HepG2 (cell line): ENCODE measurements around the gene TTBK1. TPM values are rescaled to one million over a fixed set of nuclear protein-coding genes. Genes with fewer than 3 reads are reported as not detected.

Experiments
- KDM1A ChIP-seq: IDR thresholded peaks from 2 replicates; pipeline ENCODE4 v1.6.1; 2016; ENCODE audit warnings: missing compliant biosample characterization
- NFE2L1 ChIP-seq: sonication (generic); formaldehyde crosslinking; IDR thresholded peaks from 2 replicates; pipeline ENCODE4 v1.4.0; 2020; ENCODE audit warnings: missing genetic modification reagents, mild to moderate bottlenecking, borderline replicate concordance
- NKX3-1 ChIP-seq: sonication (generic); formaldehyde crosslinking; IDR thresholded peaks from 2 replicates; pipeline ENCODE4 v1.5.0; 2020; ENCODE audit warnings: missing genetic modification reagents
- PCBP1 ChIP-seq: fragments of 200-400 bp; formaldehyde crosslinking; IDR thresholded peaks from 2 replicates; pipeline ENCODE4 v1.6.1; 2017; ENCODE audit warnings: mild to moderate bottlenecking, low read depth, low read length, borderline replicate concordance
- POGZ ChIP-seq: sonication (generic); formaldehyde crosslinking; IDR thresholded peaks from 2 replicates; pipeline ENCODE4 v1.4.0; 2020; ENCODE audit warnings: mild to moderate bottlenecking, missing genetic modification reagents
- RFX1 ChIP-seq: fragments of 450-650 bp; IDR thresholded peaks from 2 replicates; pipeline ENCODE4 v1.6.1; 2017
- RFX5 ChIP-seq: IDR thresholded peaks from 2 replicates; pipeline ENCODE4 v1.6.1; 2011; ENCODE audit warnings: low read depth, low read length, improper control_type of control experiment
- SAP130 ChIP-seq: IDR thresholded peaks from 2 replicates; pipeline ENCODE4 v1.6.1; 2016; ENCODE audit warnings: low read depth
- SCMH1 ChIP-seq: sonication (generic); formaldehyde crosslinking; IDR thresholded peaks from 2 replicates; pipeline ENCODE4 v1.9.0; 2021; ENCODE audit warnings: missing genetic modification reagents, mild to moderate bottlenecking, borderline replicate concordance
- TBP ChIP-seq: sonication (generic); formaldehyde crosslinking; IDR thresholded peaks from 2 replicates; pipeline ENCODE4 v1.5.0; 2020; ENCODE audit warnings: missing genetic modification reagents
- ZNF24 ChIP-seq: fragments of 450-650 bp; IDR thresholded peaks from 2 replicates; pipeline ENCODE4 v1.6.1; 2017; ENCODE audit warnings: antibody characterized with exemption, mild to moderate bottlenecking
- ZNF558 ChIP-seq: sonication (generic); formaldehyde crosslinking; IDR thresholded peaks from 2 replicates; pipeline ENCODE4 v1.9.0; 2022; ENCODE audit warnings: mild to moderate bottlenecking, missing genetic modification reagents, borderline replicate concordance
- ZNF562 ChIP-seq: sonication (generic); formaldehyde crosslinking; IDR thresholded peaks from 2 replicates; pipeline ENCODE4 v1.8.0; 2022; ENCODE audit warnings: missing genetic modification reagents, borderline replicate concordance
- ZNF605 ChIP-seq: sonication (generic); formaldehyde crosslinking; IDR thresholded peaks from 2 replicates; pipeline ENCODE4 v1.8.0; 2022; ENCODE audit warnings: mild to moderate bottlenecking, missing genetic modification reagents
- ZNF616 ChIP-seq: sonication (generic); formaldehyde crosslinking; IDR thresholded peaks from 2 replicates; pipeline ENCODE4 v1.5.0; 2020; ENCODE audit warnings: low read depth, mild to moderate bottlenecking, missing genetic modification reagents
- polyA plus RNA-seq, 8 experiments: library from polyadenylated mRNA; depleted of rRNA in 3 of 8; stranded (reverse) in 7 of 8; unstranded in 1 of 8; fragments of >200 nt; fragmentation: Illumina TruSeq in 4 of 8; extraction: Trizol in 4 of 8; gene quantifications; 2 replicates each; pipeline versions ENCODE4 v1.2.1 to v1.2.3, GENCODE V29; 2011 to 2016; ENCODE audit warnings: low read depth in 4 of 8, missing spikeins in 1 of 8, mixed read lengths in 1 of 8; ENCODE audit not compliant: insufficient read depth in 1 of 8
- total RNA-seq, 5 experiments: library from RNA; depleted of rRNA; stranded (reverse); fragments of >200 nt; fragmentation: Illumina TruSeq; extraction: Trizol; gene quantifications; 2 replicates each; pipeline ENCODE4 v1.2.3, GENCODE V29; 2016; ENCODE audit warnings: low read depth in 1 of 5
- TF ChIP-seq, protein P1 (sequence below): sonication (generic); formaldehyde crosslinking; IDR thresholded peaks from 2 replicates; pipeline ENCODE4 v1.4.0; 2020; ENCODE audit warnings: mild to moderate bottlenecking, missing genetic modification reagents
- TF ChIP-seq, protein P2 (sequence below): IDR thresholded peaks from 2 replicates; pipeline ENCODE4 v1.6.1; 2016; ENCODE audit warnings: missing compliant biosample characterization, missing genetic modification reagents, borderline replicate concordance
- TF ChIP-seq, protein P3 (sequence below): sonication (generic); formaldehyde crosslinking; IDR thresholded peaks from 2 replicates; pipeline ENCODE4 v1.5.0; 2020; ENCODE audit warnings: mild to moderate bottlenecking, missing genetic modification reagents, borderline replicate concordance
- TF ChIP-seq, protein P4 (sequence below): sonication (generic); formaldehyde crosslinking; conservative IDR thresholded peaks from 2 replicates; pipeline ENCODE4 v1.8.0; 2022; ENCODE audit warnings: mild to moderate bottlenecking, moderate library complexity, missing genetic modification reagents

TTBK1 gene
- total and polyA plus RNA-seq, 2 of the 13 experiments (the other 11 are each of a cell fraction or from before 2014, with no cell fraction given): 0.24 to 0.33 TPM

DNA sequence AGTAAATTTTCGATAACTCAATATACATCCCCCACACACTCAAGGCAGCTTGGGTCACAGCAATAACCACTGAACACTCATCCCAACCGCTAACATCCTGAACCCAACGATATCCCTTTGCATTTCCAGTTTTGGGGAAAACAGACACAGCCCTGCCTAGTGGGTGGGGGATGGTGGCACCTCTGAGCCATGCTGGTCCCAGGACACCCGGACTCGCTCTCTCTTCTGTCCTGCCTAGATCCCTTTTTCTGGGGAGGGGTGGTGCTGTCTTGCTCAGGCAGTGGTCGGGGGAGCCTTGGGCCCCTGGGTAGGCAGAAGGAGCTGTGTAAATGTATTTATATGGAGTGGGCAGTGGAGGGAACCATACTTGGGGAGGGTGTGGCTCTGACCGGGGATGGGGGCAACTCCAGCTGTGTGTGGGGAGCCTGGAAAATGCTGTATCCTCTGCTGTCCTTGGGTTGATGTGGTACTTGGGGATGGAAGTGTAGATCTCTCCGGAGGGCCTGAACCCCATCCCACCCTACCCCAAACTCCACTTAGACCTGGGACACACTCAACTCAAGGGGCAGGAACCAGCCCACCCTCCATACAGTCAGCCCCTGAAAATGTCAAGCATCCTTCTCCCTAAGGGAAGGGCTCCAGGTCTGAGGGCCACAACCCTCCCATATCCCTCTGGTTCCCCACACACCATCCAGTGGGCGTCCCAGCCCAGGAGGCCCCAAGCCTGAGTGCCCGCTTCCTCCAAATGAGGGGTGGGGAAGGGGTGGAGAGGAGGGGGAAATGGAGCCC lies 31.0 kb downstream of the TTBK1 start (continued):
- no peak for TF ChIP-seq POGZ (CRISPR knock-in tag)
- TF ChIP-seq SAP130: no peak; the same call in 1 of the 2 replicates
- no peak for TF ChIP-seq ZNF558 (CRISPR knock-in tag)
- TF ChIP-seq TBP (CRISPR knock-in tag): no peak
- TF ChIP-seq ZNF605 (CRISPR knock-in tag): peak; percentile 18; the same call in 1 of the 2 replicates
- TF ChIP-seq ZNF616 (CRISPR knock-in tag): no peak
- no peak for TF ChIP-seq RFX5
- TF ChIP-seq SCMH1: no peak
- no peak for TF ChIP-seq ZNF24
- no peak for TF ChIP-seq KDM1A (CRISPR knock-in tag)
- TF ChIP-seq NKX3-1 (CRISPR knock-in tag): no peak
- no peak for TF ChIP-seq ZNF562 (CRISPR knock-in tag)
- 0 out of 2 replicates have a peak, but pooled peaks have one; percentile 18 for TF ChIP-seq PCBP1
- TF ChIP-seq, protein P1, sequence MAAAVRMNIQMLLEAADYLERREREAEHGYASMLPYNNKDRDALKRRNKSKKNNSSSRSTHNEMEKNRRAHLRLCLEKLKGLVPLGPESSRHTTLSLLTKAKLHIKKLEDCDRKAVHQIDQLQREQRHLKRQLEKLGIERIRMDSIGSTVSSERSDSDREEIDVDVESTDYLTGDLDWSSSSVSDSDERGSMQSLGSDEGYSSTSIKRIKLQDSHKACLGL: no peak
- no peak for TF ChIP-seq NFE2L1 (CRISPR knock-in tag)
- TF ChIP-seq, protein P2, sequence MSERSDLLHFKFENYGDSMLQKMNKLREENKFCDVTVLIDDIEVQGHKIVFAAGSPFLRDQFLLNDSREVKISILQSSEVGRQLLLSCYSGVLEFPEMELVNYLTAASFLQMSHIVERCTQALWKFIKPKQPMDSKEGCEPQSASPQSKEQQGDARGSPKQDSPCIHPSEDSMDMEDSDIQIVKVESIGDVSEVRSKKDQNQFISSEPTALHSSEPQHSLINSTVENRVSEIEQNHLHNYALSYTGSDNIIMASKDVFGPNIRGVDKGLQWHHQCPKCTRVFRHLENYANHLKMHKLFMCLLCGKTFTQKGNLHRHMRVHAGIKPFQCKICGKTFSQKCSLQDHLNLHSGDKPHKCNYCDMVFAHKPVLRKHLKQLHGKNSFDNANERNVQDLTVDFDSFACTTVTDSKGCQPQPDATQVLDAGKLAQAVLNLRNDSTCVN (CRISPR knock-in tag): no peak
- TF ChIP-seq, protein P3, sequence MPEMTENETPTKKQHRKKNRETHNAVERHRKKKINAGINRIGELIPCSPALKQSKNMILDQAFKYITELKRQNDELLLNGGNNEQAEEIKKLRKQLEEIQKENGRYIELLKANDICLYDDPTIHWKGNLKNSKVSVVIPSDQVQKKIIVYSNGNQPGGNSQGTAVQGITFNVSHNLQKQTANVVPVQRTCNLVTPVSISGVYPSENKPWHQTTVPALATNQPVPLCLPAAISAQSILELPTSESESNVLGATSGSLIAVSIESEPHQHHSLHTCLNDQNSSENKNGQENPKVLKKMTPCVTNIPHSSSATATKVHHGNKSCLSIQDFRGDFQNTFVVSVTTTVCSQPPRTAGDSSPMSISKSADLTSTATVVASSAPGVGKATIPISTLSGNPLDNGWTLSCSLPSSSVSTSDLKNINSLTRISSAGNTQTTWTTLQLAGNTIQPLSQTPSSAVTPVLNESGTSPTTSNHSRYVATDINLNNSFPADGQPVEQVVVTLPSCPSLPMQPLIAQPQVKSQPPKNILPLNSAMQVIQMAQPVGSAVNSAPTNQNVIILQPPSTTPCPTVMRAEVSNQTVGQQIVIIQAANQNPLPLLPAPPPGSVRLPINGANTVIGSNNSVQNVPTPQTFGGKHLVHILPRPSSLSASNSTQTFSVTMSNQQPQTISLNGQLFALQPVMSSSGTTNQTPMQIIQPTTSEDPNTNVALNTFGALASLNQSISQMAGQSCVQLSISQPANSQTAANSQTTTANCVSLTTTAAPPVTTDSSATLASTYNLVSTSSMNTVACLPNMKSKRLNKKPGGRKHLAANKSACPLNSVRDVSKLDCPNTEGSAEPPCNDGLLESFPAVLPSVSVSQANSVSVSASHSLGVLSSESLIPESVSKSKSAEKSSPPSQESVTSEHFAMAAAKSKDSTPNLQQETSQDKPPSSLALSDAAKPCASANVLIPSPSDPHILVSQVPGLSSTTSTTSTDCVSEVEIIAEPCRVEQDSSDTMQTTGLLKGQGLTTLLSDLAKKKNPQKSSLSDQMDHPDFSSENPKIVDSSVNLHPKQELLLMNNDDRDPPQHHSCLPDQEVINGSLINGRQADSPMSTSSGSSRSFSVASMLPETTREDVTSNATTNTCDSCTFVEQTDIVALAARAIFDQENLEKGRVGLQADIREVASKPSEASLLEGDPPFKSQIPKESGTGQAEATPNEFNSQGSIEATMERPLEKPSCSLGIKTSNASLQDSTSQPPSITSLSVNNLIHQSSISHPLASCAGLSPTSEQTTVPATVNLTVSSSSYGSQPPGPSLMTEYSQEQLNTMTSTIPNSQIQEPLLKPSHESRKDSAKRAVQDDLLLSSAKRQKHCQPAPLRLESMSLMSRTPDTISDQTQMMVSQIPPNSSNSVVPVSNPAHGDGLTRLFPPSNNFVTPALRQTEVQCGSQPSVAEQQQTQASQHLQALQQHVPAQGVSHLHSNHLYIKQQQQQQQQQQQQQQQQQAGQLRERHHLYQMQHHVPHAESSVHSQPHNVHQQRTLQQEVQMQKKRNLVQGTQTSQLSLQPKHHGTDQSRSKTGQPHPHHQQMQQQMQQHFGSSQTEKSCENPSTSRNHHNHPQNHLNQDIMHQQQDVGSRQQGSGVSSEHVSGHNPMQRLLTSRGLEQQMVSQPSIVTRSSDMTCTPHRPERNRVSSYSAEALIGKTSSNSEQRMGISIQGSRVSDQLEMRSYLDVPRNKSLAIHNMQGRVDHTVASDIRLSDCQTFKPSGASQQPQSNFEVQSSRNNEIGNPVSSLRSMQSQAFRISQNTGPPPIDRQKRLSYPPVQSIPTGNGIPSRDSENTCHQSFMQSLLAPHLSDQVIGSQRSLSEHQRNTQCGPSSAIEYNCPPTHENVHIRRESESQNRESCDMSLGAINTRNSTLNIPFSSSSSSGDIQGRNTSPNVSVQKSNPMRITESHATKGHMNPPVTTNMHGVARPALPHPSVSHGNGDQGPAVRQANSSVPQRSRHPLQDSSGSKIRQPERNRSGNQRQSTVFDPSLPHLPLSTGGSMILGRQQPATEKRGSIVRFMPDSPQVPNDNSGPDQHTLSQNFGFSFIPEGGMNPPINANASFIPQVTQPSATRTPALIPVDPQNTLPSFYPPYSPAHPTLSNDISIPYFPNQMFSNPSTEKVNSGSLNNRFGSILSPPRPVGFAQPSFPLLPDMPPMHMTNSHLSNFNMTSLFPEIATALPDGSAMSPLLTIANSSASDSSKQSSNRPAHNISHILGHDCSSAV (CRISPR knock-in tag): no peak
- TF ChIP-seq RFX1: no peak
- TF ChIP-seq, protein P4, sequence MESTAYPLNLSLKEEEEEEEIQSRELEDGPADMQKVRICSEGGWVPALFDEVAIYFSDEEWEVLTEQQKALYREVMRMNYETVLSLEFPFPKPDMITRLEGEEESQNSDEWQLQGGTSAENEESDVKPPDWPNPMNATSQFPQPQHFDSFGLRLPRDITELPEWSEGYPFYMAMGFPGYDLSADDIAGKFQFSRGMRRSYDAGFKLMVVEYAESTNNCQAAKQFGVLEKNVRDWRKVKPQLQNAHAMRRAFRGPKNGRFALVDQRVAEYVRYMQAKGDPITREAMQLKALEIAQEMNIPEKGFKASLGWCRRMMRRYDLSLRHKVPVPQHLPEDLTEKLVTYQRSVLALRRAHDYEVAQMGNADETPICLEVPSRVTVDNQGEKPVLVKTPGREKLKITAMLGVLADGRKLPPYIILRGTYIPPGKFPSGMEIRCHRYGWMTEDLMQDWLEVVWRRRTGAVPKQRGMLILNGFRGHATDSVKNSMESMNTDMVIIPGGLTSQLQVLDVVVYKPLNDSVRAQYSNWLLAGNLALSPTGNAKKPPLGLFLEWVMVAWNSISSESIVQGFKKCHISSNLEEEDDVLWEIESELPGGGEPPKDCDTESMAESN (CRISPR knock-in tag): 0 out of 2 replicates have a peak, but pooled peaks have one; percentile 17
